ENCODE results near the gene PHF3.
"Not testable (repeated sequence)": the region's sequence is repeated elsewhere in the genome, so short reads cannot be mapped to it uniquely, and the experiment has no call there.

The PHF3 gene

GRCh38 chr6:63713332-63713731, 77.7 kb downstream of the PHF3 start:
- no peak for DNase-seq (ENCODE audit: low read depth)

- DNase-seq (ENCODE audit: low read depth), result no peak
Observed at GRCh38 chr6:63714091-63714490, 78.5 kb downstream of the PHF3 start.

DNA sequence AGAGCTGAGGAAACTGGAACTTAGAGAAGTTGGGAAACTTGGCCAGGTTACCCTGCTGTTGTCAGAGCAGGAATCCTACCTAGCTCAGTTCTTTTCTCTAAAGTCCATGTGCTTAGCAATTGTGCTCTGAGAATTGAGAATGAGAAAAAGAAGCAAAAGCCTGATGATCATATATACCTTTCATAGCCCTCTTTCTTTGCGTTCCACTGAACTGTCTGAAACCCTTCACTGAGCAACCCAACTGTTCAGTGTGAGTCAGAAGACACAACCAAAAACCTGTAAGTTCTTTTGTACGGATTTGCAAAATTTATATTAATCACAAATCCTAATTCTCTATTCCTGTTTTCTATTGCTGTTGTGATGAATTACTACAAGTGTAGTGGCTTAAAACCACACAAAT, 80.6 kb downstream of the PHF3 start:
- DNase-seq (ENCODE audit: low read depth), result no peak

DNA sequence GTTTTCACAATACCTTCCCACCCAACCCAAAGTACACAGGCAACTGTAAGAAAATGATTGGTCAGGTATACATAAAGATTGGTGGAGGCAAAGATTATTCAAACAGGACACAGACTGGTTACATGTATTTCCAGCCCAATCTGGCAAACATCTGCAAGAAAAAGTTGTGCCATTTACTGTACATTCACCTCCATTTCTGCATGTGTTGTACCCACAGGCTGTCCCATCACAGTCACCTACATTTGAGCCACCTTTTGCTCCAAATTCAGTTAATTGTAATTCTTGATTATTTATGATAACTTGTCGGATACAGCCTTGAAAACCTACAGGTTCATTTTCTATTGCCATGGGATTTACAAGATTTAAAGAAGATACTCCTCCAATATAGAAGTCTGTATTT, 85.6 kb downstream of the PHF3 start:
- no peak for DNase-seq (ENCODE audit: low read depth)

DNA sequence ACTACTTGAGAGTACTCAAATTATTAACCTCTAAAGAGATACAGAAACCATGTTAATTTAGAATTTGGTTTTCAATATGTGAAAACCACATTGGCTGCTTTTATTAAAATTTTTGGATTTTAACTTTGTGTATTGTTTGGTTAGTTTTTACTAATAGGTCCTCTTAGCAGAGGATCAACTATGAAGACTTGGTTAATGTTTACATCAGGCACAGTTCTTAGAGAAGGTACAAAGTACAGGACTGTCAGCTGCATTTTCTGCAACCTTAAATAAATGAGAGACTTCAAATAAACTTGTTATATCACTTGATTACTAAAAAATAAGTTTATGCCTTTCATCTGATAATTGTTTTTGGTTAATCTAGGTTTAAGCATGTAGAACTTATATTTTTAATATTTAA, 89.1 kb downstream of the PHF3 start:
- DNase-seq (ENCODE audit: low read depth), result no peak

DNA sequence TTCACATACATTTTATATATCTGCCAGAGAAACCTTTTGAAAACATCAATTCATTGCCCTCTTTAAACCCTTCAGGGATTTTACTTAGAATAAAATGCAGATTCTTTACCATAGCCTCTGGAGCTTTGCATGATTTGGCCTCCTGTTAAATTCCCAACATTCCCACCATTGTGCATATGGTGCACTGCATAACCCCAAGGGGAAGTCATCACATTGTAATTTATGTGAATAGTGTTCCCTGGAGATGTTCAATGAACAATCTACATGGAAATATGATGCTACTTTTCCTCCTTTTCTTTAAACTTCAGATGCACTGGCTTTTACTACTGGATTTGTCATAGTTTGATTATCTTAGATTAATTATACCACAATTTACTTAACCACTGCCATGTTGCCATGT, 94.7 kb downstream of the PHF3 start:
- no peak for DNase-seq (ENCODE audit: low read depth)

DNA sequence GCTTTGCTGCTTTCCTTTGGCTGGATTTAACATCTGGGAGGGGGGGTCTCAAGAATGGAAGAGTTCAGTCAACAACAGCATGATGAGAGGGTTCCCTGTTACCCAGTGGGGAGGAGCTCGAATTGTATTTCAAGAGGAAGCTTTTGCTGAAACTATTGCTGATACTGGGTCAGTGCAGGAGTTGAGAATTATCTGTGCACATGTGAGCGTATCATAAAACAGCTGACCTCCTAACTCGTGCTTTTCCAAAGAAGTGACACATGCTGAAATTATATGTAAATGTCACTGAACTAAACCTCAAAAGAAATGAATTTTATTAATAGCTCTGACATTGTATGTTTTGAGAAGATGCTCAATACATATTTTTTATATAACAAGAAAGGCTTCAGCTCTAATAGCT, 96.3 kb downstream of the PHF3 start:
- no peak for DNase-seq (ENCODE audit: low read depth)

GRCh38 chr6:63732336-63732735, 96.7 kb downstream of the PHF3 start:
- no peak for DNase-seq (ENCODE audit: low read depth)

GRCh38 chr6:63734923-63735322, 99.3 kb downstream of the PHF3 start:
- no peak for DNase-seq (ENCODE audit: low read depth)

- DNase-seq (ENCODE audit: low read depth), result not testable (repeated sequence)
Observed at GRCh38 chr6:63738190-63738589, 102.6 kb downstream of the PHF3 start.

GRCh38 chr6:63739094-63739687, 103.6 kb downstream of the PHF3 start:
- no peak for DNase-seq (ENCODE audit: low read depth)

DNA sequence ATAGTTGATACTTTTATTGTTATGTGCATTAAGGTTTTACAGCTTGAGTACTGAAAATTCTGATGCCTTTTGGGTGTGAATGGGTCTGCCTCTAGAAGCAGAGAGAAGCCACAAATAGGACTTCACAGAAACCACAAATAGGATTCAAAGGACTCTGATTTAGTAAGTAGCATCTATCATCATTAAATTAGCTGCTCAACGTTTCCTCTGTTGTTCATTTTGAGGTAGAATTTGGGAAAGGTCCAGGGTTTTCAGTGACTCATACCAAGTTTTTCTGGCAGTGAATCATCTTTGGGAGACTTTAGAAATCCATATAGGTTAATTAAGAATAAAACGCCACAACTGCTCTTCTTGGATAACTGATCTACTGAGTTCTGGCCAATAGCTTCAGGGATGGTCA, 105.1 kb downstream of the PHF3 start:
- DNase-seq (ENCODE audit: low read depth), result no peak

- no peak for DNase-seq (ENCODE audit: low read depth)
Observed at GRCh38 chr6:63742060-63742459, 106.5 kb downstream of the PHF3 start.

DNA sequence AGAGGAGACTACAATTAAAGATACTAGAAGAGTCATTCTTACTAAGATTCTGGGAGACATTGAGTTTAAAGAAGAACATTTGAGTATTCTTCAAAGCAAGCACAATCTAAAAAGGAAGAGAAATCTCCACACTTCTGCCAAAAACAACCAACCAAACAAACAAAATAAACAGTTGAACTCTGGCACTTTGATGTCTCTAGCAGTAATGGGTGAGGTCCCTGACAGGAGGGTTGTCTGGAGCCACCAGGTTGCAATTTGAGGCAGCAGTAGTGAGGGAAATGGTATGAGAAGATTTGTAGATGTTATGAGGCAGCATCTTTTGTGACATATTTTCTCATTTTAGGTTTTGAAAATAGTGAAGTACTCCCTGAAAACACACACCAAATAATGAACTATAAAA, 108.1 kb downstream of the PHF3 start:
- DNase-seq (ENCODE audit: low read depth), result no peak

DNA sequence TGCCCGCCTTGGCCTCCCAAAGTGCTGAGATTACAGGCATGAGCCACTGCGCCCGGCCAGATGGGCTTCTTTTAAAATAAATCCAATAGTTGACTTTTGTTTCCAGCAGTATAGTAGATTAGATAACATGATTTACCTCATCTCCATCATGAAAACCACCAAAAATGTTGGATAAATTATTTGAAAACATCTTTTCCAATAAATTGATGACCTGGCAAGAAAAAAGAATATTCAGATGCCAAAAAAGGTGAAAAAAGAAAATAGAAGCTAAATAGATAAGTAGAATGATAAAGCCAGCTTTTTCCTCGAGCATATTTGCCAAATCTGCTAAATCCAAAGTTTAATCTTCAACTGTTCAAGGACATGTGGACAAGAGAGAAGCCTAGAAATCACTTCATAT, 109.2 kb downstream of the PHF3 start:
- no peak for DNase-seq (ENCODE audit: low read depth)

DNA sequence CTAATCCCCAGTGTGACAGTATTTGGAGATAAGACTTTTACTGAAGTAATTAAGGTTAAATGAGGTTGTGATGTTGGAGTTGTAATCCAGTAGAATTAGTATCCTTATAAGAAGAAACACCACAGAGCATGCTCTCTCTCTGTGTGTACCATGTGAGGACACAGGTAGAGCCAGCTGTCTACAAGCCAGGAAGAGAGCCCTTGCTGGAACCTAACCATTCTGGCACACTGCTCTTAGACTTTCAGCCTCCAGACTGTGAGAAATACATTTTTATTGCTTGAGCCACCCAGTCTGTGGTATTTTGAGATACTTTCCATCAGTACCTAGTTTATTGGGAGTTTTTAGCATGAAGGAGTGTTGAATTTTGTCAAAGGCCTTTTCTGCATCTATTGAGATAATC, 110.2 kb downstream of the PHF3 start:
- no peak for DNase-seq (ENCODE audit: low read depth)

DNA sequence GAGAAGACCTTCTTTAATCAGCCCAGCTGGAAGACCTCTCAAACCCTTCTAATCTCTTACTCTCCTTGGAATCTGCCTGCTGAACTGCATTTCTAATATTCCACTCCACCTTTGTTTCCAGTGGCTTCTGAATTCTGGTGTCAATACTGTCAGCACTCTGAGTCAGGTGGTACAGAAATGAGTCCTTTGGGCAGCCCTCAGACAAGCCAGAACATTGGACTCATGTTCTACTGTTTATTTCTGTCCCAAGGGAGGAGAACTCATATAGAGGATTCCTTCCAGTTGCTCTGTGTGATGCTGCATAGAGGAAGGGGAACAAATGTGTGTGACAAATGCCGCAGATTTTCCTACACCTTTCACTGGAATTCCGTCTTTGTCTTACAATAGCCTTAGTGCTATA, 114.8 kb downstream of the PHF3 start:
- DNase-seq (ENCODE audit: low read depth), result no peak

DNA sequence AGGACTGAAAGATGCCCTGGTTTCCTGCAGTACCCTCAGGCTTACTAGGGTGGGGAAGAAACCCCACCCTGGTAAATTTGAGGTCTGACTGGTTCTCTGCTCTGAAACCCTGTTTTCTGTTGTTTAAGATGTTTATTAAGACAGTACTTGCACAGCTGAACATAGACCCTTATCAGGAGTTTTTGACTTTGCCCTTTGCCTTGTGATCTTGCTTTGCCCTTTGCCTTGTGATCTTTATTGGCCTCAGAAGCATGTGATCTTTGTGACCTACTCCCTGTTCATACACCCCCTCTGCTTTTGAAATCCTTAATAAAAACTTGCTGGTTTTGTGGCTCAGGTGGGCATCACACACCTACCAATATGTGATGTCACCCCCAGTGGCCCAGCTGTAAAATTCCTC, 121.7 kb downstream of the PHF3 start:
- DNase-seq (ENCODE audit: low read depth), result not testable (repeated sequence)

DNA sequence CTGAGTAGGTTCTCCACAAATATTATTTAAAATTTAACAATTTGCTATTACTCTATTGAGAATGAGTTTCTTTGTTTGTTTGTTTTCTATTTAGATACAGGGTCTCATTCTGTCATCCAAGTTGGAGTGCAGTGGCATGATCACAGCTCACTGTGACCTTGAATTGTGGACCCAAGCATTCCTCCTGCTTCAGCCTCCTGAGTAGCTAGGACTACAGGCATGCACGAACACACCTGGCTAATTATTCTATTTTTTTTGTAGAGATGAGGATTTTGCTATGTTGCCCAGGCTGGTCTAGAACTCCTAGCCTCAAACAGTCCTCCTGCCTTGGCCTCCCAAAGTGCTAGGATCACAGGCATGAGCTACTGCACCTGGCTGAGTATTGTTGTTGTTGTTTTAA, 122.2 kb downstream of the PHF3 start:
- no peak for DNase-seq (ENCODE audit: low read depth)

GRCh38 chr6:63759605-63760105, 124.1 kb downstream of the PHF3 start:
- DNase-seq (ENCODE audit: low read depth), result no peak

DNA sequence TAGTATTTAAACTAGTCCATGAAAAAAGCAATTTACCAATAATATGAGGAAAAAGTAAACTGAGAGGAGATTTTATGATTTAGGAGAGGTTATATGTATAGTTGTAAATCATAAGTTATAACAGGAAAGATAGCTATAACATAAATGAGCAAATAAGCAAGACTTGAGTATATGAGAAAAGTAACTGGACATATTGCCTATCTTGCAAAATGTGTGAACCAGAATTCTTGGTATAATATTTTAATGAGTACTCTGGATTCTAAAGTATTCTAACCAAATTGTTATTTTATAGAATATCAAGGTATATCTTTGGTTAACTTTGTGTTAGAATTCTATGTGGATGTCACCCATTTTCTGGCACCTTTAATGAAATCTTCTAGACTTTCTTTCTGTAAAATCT, 124.6 kb downstream of the PHF3 start:
- no peak for DNase-seq (ENCODE audit: low read depth)

DNA sequence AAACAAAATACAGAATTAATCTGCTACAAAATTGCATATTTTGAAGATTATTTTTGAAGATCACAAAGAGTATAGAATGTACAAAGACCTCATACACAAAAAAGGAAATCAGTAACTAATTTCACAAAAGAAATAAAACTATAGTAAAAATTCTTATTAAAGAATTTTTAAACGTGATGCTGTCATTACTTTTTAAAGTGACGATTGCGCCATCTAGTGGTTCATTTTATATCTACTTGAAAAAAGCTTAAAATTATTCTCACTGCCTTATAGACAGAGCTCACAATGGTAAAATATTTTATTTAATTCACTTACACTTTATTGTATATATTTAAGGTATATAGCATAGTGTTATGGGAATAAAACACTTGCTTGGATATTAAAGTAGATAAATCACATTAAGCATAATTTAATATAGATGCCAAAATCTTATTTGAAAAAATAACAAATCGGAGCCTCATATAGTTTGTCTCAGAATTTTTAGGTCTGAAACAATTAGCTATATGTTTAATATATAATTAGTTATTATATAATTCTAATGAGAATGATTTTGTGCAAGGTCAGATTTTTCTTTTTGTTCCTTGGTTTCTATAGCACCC, 128.8 kb downstream of the PHF3 start:
- DNase-seq (ENCODE audit: low read depth), result no peak
